HepG2 (cell line): ENCODE data around the gene SYPL2. TPM values are rescaled to one million over a fixed set of nuclear protein-coding genes. Genes with fewer than 3 reads are reported as not detected.

Experiments used
- AGO1 ChIP-seq: fragments of 200-400 bp; formaldehyde crosslinking; IDR thresholded peaks from 2 replicates; pipeline ENCODE4 v1.6.1; 2017; ENCODE audit warnings: mild to moderate bottlenecking, low read depth, low read length, moderate library complexity; ENCODE audit not compliant: poor library complexity, severe bottlenecking
- ETV6 ChIP-seq: sonication (generic); formaldehyde crosslinking; conservative IDR thresholded peaks from 2 replicates; pipeline ENCODE4 v1.4.0; 2020; ENCODE audit warnings: missing genetic modification reagents
- KLF15 ChIP-seq: sonication (generic); formaldehyde crosslinking; IDR thresholded peaks from 2 replicates; pipeline ENCODE4 v1.8.1; 2023; ENCODE audit warnings: borderline replicate concordance, mild to moderate bottlenecking, inconsistent platforms, missing genetic modification reagents, mixed read lengths
- SIN3A ChIP-seq: IDR thresholded peaks from 2 replicates; pipeline ENCODE4 v1.6.1; 2011; ENCODE audit warnings: low read depth, mild to moderate bottlenecking, control low read depth, low read length, borderline replicate concordance
- SIX4 ChIP-seq: sonication (generic); formaldehyde crosslinking; IDR thresholded peaks from 2 replicates; pipeline ENCODE4 v1.4.0; 2020; ENCODE audit warnings: missing genetic modification reagents
- ZBTB7A ChIP-seq: sonication (generic); formaldehyde crosslinking; IDR thresholded peaks from 2 replicates; pipeline ENCODE4 v1.8.0; 2022; ENCODE audit warnings: mild to moderate bottlenecking, missing genetic modification reagents
- ZNF598 ChIP-seq: sonication (generic); formaldehyde crosslinking; IDR thresholded peaks from 2 replicates; pipeline ENCODE4 v1.5.1; 2020; ENCODE audit warnings: mild to moderate bottlenecking, missing genetic modification reagents, borderline replicate concordance
- ZNF629 ChIP-seq: sonication (generic); formaldehyde crosslinking; conservative IDR thresholded peaks from 2 replicates; pipeline ENCODE4 v1.5.0; 2020; ENCODE audit warnings: missing genetic modification reagents
- ZSCAN25 ChIP-seq: sonication (generic); formaldehyde crosslinking; IDR thresholded peaks from 2 replicates; pipeline ENCODE4 v1.8.0; 2022; ENCODE audit warnings: mild to moderate bottlenecking, missing genetic modification reagents
- polyA plus RNA-seq, 8 experiments: library from polyadenylated mRNA; depleted of rRNA in 3 of 8; stranded (reverse) in 7 of 8; unstranded in 1 of 8; fragments of >200 nt; fragmentation: Illumina TruSeq in 4 of 8; extraction: Trizol in 4 of 8; gene quantifications; 2 replicates each; pipeline versions ENCODE4 v1.2.1 to v1.2.3, GENCODE V29; 2011 to 2016; ENCODE audit warnings: low read depth in 4 of 8, missing spikeins in 1 of 8, mixed read lengths in 1 of 8; ENCODE audit not compliant: insufficient read depth in 1 of 8
- total RNA-seq, 5 experiments: library from RNA; depleted of rRNA; stranded (reverse); fragments of >200 nt; fragmentation: Illumina TruSeq; extraction: Trizol; gene quantifications; 2 replicates each; pipeline ENCODE4 v1.2.3, GENCODE V29; 2016; ENCODE audit warnings: low read depth in 1 of 5
- TF ChIP-seq, protein P1 (sequence below): sonication (generic); formaldehyde crosslinking; conservative IDR thresholded peaks from 2 replicates; pipeline ENCODE4 v1.4.0; 2020; ENCODE audit warnings: missing genetic modification reagents
- TF ChIP-seq, protein P2 (sequence below): sonication (generic); formaldehyde crosslinking; IDR thresholded peaks from 2 replicates; pipeline ENCODE4 v1.9.0; 2021; ENCODE audit warnings: missing genetic modification reagents, mild to moderate bottlenecking, borderline replicate concordance
- TF ChIP-seq, protein P3 (sequence below): sonication (generic); formaldehyde crosslinking; IDR thresholded peaks from 2 replicates; pipeline ENCODE4 v1.5.1; 2020; ENCODE audit warnings: mild to moderate bottlenecking, missing genetic modification reagents, borderline replicate concordance
- TF ChIP-seq, protein P4 (sequence below): sonication (generic); formaldehyde crosslinking; IDR thresholded peaks from 2 replicates; pipeline ENCODE4 v1.4.0; 2020; ENCODE audit warnings: mild to moderate bottlenecking, missing genetic modification reagents
- TF ChIP-seq, protein P5 (sequence below): sonication (generic); formaldehyde crosslinking; IDR thresholded peaks from 2 replicates; pipeline ENCODE4 v1.4.0; 2020; ENCODE audit warnings: missing genetic modification reagents

SYPL2 gene
- total and polyA plus RNA-seq, 2 of the 13 experiments (the other 11 are each of a cell fraction or from before 2014, with no cell fraction given) = 0.17 to 0.24 TPM

DNA sequence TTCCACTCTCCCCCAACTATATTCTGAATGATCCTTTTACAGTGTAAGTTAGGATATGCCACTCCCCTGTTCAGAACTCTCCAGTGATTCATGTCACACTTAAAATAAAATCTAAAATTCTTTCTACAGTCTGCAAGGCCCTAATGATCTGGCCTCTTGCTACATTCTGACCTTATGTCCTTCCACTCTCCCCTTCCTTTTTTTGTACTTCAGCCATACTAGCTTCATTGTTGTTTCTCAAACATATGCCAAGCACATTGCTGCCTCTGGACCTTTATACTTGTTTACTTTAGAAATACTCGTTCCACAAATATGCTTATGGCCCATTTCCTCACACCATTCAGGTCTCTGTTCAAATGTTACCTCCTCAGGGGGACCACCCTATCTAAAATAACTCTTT is 25.3 kb upstream of the SYPL2 start (continued):
- TF ChIP-seq, protein P1, sequence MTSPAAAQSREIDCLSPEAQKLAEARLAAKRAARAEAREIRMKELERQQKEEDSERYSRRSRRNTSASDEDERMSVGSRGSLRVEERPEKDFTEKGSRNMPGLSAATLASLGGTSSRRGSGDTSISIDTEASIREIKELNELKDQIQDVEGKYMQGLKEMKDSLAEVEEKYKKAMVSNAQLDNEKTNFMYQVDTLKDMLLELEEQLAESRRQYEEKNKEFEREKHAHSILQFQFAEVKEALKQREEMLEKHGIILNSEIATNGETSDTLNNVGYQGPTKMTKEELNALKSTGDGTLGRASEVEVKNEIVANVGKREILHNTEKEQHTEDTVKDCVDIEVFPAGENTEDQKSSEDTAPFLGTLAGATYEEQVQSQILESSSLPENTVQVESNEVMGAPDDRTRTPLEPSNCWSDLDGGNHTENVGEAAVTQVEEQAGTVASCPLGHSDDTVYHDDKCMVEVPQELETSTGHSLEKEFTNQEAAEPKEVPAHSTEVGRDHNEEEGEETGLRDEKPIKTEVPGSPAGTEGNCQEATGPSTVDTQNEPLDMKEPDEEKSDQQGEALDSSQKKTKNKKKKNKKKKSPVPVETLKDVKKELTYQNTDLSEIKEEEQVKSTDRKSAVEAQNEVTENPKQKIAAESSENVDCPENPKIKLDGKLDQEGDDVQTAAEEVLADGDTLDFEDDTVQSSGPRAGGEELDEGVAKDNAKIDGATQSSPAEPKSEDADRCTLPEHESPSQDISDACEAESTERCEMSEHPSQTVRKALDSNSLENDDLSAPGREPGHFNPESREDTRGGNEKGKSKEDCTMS = no peak
- TF ChIP-seq SIX4 (CRISPR knock-in tag) (no peak), ZNF629 (CRISPR knock-in tag) (no peak), ZNF598 (no peak), ZBTB7A (CRISPR knock-in tag) (no peak), AGO1 (no peak), KLF15 (CRISPR knock-in tag) (no peak), ETV6 (CRISPR knock-in tag) (no peak), ZSCAN25 (CRISPR knock-in tag) (no peak), SIN3A (no peak)
- TF ChIP-seq, protein P2, sequence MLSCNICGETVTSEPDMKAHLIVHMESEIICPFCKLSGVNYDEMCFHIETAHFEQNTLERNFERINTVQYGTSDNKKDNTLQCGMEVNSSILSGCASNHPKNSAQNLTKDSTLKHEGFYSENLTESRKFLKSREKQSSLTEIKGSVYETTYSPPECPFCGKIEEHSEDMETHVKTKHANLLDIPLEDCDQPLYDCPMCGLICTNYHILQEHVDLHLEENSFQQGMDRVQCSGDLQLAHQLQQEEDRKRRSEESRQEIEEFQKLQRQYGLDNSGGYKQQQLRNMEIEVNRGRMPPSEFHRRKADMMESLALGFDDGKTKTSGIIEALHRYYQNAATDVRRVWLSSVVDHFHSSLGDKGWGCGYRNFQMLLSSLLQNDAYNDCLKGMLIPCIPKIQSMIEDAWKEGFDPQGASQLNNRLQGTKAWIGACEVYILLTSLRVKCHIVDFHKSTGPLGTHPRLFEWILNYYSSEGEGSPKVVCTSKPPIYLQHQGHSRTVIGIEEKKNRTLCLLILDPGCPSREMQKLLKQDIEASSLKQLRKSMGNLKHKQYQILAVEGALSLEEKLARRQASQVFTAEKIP (CRISPR knock-in tag) = no peak
- TF ChIP-seq, protein P3, sequence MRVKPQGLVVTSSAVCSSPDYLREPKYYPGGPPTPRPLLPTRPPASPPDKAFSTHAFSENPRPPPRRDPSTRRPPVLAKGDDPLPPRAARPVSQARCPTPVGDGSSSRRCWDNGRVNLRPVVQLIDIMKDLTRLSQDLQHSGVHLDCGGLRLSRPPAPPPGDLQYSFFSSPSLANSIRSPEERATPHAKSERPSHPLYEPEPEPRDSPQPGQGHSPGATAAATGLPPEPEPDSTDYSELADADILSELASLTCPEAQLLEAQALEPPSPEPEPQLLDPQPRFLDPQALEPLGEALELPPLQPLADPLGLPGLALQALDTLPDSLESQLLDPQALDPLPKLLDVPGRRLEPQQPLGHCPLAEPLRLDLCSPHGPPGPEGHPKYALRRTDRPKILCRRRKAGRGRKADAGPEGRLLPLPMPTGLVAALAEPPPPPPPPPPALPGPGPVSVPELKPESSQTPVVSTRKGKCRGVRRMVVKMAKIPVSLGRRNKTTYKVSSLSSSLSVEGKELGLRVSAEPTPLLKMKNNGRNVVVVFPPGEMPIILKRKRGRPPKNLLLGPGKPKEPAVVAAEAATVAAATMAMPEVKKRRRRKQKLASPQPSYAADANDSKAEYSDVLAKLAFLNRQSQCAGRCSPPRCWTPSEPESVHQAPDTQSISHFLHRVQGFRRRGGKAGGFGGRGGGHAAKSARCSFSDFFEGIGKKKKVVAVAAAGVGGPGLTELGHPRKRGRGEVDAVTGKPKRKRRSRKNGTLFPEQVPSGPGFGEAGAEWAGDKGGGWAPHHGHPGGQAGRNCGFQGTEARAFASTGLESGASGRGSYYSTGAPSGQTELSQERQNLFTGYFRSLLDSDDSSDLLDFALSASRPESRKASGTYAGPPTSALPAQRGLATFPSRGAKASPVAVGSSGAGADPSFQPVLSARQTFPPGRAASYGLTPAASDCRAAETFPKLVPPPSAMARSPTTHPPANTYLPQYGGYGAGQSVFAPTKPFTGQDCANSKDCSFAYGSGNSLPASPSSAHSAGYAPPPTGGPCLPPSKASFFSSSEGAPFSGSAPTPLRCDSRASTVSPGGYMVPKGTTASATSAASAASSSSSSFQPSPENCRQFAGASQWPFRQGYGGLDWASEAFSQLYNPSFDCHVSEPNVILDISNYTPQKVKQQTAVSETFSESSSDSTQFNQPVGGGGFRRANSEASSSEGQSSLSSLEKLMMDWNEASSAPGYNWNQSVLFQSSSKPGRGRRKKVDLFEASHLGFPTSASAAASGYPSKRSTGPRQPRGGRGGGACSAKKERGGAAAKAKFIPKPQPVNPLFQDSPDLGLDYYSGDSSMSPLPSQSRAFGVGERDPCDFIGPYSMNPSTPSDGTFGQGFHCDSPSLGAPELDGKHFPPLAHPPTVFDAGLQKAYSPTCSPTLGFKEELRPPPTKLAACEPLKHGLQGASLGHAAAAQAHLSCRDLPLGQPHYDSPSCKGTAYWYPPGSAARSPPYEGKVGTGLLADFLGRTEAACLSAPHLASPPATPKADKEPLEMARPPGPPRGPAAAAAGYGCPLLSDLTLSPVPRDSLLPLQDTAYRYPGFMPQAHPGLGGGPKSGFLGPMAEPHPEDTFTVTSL (CRISPR knock-in tag) = peak; percentile 68; the same call in 1 of the 2 replicates
- TF ChIP-seq, protein P4, sequence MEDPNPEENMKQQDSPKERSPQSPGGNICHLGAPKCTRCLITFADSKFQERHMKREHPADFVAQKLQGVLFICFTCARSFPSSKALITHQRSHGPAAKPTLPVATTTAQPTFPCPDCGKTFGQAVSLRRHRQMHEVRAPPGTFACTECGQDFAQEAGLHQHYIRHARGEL (CRISPR knock-in tag) = no peak
- TF ChIP-seq, protein P5, sequence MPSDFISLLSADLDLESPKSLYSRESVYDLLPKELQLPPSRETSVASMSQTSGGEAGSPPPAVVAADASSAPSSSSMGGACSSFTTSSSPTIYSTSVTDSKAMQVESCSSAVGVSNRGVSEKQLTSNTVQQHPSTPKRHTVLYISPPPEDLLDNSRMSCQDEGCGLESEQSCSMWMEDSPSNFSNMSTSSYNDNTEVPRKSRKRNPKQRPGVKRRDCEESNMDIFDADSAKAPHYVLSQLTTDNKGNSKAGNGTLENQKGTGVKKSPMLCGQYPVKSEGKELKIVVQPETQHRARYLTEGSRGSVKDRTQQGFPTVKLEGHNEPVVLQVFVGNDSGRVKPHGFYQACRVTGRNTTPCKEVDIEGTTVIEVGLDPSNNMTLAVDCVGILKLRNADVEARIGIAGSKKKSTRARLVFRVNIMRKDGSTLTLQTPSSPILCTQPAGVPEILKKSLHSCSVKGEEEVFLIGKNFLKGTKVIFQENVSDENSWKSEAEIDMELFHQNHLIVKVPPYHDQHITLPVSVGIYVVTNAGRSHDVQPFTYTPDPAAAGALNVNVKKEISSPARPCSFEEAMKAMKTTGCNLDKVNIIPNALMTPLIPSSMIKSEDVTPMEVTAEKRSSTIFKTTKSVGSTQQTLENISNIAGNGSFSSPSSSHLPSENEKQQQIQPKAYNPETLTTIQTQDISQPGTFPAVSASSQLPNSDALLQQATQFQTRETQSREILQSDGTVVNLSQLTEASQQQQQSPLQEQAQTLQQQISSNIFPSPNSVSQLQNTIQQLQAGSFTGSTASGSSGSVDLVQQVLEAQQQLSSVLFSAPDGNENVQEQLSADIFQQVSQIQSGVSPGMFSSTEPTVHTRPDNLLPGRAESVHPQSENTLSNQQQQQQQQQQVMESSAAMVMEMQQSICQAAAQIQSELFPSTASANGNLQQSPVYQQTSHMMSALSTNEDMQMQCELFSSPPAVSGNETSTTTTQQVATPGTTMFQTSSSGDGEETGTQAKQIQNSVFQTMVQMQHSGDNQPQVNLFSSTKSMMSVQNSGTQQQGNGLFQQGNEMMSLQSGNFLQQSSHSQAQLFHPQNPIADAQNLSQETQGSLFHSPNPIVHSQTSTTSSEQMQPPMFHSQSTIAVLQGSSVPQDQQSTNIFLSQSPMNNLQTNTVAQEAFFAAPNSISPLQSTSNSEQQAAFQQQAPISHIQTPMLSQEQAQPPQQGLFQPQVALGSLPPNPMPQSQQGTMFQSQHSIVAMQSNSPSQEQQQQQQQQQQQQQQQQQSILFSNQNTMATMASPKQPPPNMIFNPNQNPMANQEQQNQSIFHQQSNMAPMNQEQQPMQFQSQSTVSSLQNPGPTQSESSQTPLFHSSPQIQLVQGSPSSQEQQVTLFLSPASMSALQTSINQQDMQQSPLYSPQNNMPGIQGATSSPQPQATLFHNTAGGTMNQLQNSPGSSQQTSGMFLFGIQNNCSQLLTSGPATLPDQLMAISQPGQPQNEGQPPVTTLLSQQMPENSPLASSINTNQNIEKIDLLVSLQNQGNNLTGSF (CRISPR knock-in tag) = no peak
